Activated CD8-positive, alpha-beta T cell treated with anti-CD3 and anti-CD28 coated beads, Interleukin-2, amount 10 ng/mL, durations not matched to agents 7 days and 5 days (primary cell): Measurements from ENCODE around the gene LRRN4CL. TPM values are rescaled to one million over a fixed set of nuclear protein-coding genes. Genes with fewer than 3 reads are reported as not detected.

Source experiments
- ATAC-seq: fragments of 150-1000 bp; cut with Tn5 transposase; one replicate; pipeline ENCODE4 v1.10.0; 2021; ENCODE audit warnings: moderate library complexity
- CTCF ChIA-PET: fragments of 350-600 bp; sonication (Branson Sonifier 250); formaldehyde crosslinking; loops from one replicate; lab custom pipeline; 2021; ENCODE audit warnings: antibody characterized with exemption; lab: Charles Lee
- POLR2A ChIA-PET: fragments of 350-600 bp; sonication (Branson Sonifier 250); formaldehyde crosslinking; loops from one replicate; lab custom pipeline; 2021; ENCODE audit warnings: antibody characterized with exemption; lab: Charles Lee
- DNase-seq: peaks from one replicate; pipeline ENCODE4 v3.0.0-alpha.2; 2020
- H3K27ac Mint-ChIP-seq: one replicate; pipeline ENCODE4 v1.8.0; 2021; ENCODE audit warnings: mild to moderate bottlenecking, mixed read lengths
- H3K27me3 Mint-ChIP-seq: one replicate; pipeline ENCODE4 v1.8.0; 2021; ENCODE audit warnings: low read depth, mixed read lengths
- H3K36me3 Mint-ChIP-seq: one replicate; pipeline ENCODE4 v1.8.0; 2021; ENCODE audit warnings: low read depth, mixed read lengths
- H3K4me1 Mint-ChIP-seq: one replicate; pipeline ENCODE4 v1.8.0; 2021; ENCODE audit warnings: low read depth, mixed read lengths
- H3K4me3 Mint-ChIP-seq: one replicate; pipeline ENCODE4 v1.8.0; 2021; ENCODE audit warnings: mild to moderate bottlenecking, mixed read lengths
- H3K9me3 Mint-ChIP-seq: one replicate; pipeline ENCODE4 v1.8.0; 2022; ENCODE audit warnings: mixed read lengths; ENCODE audit not compliant: insufficient read depth
- total RNA-seq, 2 experiments: library from RNA; stranded (reverse); gene quantifications; one replicate each; pipeline ENCODE4 v1.2.3, GENCODE V29; 2021

LRRN4CL gene
- total RNA-seq, 2 experiments from 2014 or later, result 0.21 to 0.34 TPM

DNA sequence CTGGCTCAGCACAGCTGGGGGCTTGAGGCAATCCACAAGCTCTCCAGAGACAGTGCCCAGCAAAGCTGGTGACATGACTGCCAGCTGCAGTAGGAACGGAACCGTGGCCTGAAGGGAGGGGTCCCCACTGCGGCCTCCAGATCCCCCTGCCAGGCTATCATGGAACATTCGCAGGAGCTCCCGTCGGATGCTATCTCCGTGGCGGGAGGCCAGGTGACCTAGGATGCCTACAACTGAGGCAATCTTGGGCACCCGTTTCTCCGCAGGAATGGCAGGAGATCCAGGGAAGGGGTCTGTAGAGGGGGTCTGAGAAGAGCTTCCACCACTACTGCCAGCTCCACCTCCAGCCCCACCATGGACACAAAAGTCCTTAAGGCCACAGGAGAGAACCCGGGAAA lies 40.4 kb downstream of the LRRN4CL start:
- no peaks in the 10 kb centered on the region for H3K9me3 Mint-ChIP-seq

DNA sequence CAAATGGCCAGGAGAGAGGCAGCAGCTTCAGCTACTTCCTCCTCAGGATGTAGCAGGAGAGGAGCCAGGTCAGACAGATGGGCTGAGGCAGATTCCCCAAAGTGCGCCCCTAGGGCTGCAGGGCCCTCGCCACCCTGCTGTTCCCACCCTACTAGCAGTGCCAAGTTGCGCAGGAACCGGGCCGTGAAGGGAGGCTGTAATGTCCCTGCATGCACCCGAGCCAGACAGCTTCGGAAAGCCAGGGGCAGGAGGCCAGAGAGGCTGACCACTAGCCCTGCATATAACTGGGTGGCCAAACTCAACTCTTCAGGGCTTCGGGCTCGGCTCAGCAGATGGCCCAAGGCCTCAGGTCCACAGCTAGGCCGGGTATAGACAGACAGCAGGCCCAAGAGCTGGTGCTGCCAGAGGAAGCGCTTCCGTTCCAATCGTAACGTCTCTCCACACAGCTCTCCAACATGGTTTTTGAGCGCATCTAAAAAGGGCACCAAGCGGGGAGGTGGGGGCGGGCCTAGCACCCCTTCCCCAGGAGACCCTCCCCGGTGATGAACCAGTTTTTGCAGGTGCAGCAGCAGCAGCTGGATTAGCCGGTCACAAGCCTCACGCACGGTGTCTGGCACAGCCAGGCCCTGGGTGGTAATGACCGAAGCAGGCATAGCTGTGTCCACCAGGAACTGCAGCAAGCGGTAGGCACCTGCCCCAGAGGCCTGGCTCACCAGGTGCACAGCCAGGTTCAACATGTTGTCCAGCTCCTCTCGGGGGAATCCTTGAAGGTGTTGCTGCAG lies 41.0 kb downstream of the LRRN4CL start:
- Mint-ChIP-seq H3K9me3 (no peaks in the 10 kb centered on the region), H3K36me3 (peaks cover 43% of the 10 kb centered on the region), H3K4me1 (peaks cover 32% of the 10 kb centered on the region), H3K27ac (peak overlapping the region; percentile 43), H3K27me3 (no peaks in the 10 kb centered on the region), H3K4me3 (no peak overlapping the region)
- ATAC-seq (no peak), DNase-seq (no peak)
- POLR2A ChIA-PET, result interaction anchor here (0.7 to 8.9 kb wide), 7 partner anchors 17 to 193 kb away, joined by 3 to 76 read pairs (median 3); partner anchors contain the start of genes B3GAT3, C11orf98, CSKMT and EML3
- CTCF ChIA-PET, result interaction anchor here (1.6 kb wide), 1 partner anchor 55 kb away, joined by 3 read pairs; no protein-coding TSS in a partner anchor

More for the DNA sequence above, 40.4 kb downstream of the LRRN4CL start:
- CTCF ChIA-PET, result interaction anchor here (1.0 to 1.6 kb wide), 2 partner anchors 56 to 157 kb away, joined by 3 read pairs; no protein-coding TSS in a partner anchor
- POLR2A ChIA-PET, result interaction anchor here (1.1 to 8.9 kb wide), 5 partner anchors 16 to 192 kb away, joined by 3 to 76 read pairs (median 5); partner anchors contain the start of genes B3GAT3, C11orf98, CSKMT and EML3
- ATAC-seq, result no peak
- DNase-seq, result no peak
- Mint-ChIP-seq H3K4me3 (no peak overlapping the region), H3K4me1 (peaks cover 35% of the 10 kb centered on the region), H3K27ac (no peak overlapping the region), H3K36me3 (peaks cover 42% of the 10 kb centered on the region), H3K27me3 (no peaks in the 10 kb centered on the region)

DNA sequence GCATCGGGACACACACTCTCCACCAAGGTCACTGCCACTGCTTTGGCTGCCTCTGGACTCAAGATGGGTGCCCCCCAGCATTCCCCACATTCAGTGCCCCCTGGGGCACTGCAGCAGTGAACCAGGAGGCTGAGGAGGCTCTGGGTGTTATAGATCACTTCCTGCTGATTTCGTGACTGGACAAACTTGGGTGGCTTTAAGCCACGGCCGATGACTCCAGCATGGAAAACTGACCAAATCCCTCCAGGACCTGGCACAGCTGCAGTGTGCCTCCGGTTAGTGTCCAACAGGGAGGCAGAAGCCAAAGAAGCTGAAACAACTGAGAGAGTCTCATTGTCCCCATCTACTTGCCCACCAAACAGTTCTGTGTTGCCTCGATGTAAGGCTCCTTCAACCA lies 41.7 kb downstream of the LRRN4CL start:
- Mint-ChIP-seq H3K4me1 (peaks cover 34% of the 10 kb centered on the region), H3K4me3 (no peak overlapping the region), H3K27me3 (no peaks in the 10 kb centered on the region), H3K9me3 (no peaks in the 10 kb centered on the region), H3K36me3 (peaks cover 46% of the 10 kb centered on the region), H3K27ac (peak overlapping the region; percentile 43)
- DNase-seq (no peak), ATAC-seq (no peak)
- CTCF ChIA-PET, result no interaction called here
- POLR2A ChIA-PET, result interaction anchor here (0.7 to 8.9 kb wide), 7 partner anchors 9 to 74 kb away, joined by 3 to 76 read pairs (median 9); partner anchors contain the start of genes C11orf98, CSKMT, LBHD1 and TUT1

DNA sequence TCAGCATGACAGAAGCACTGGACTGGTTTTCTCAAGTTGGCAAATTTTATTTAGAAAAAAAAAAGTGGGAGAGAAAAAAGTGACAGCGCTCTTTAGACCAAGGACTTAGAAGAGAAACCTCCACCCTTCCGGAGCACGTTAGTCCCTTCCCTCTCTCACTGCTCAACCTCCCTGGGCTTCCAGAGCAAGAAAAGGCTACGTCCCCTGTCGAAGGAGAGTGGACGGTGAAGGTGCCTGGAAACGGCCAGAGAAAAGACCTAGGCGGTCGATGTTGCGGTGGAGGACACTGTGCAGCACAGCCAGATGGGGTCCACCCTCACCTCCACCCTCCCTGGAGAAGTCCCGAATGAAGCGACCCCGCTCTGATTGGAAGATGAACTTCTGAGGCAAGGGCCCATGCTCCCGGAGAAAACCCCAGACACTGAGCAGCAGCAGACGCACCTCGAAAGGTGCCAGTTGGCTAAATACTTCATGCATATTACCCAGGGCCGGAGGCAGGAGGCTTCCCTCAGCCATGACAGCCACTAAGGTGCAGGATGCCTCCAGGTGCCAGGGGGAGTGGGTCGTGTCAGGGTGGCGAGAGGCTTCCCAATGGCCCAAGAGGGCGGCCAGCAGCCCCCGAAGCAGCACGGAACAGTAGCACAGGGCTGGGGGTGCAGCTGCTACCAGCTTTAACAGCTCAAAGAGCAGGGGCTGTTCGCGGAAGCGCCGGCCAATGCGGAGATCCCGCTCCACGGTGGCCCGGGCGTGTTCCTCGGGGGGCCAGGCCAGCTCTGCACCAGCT lies 42.3 kb downstream of the LRRN4CL start:
- no peaks in the 10 kb centered on the region for H3K27me3 Mint-ChIP-seq
- peaks cover 44% of the 10 kb centered on the region for H3K36me3 Mint-ChIP-seq
- ATAC-seq, result peak; percentile 2
- H3K9me3 Mint-ChIP-seq, result no peaks in the 10 kb centered on the region
- CTCF ChIA-PET, result interaction anchor here (1.6 kb wide), 1 partner anchor 55 kb away, joined by 10 read pairs; the partner anchor contains the start of gene TUT1
- peak overlapping the region; percentile 99 for H3K4me3 Mint-ChIP-seq
- DNase-seq, result no peak
- H3K27ac Mint-ChIP-seq, result peak overlapping the region; percentile 96
- POLR2A ChIA-PET, result interaction anchor here (1.0 to 8.9 kb wide), 9 partner anchors 10 to 194 kb away, joined by 3 to 76 read pairs (median 6); partner anchors contain the start of genes B3GAT3, C11orf98, CSKMT and HNRNPUL2
- peaks cover 30% of the 10 kb centered on the region for H3K4me1 Mint-ChIP-seq

DNA sequence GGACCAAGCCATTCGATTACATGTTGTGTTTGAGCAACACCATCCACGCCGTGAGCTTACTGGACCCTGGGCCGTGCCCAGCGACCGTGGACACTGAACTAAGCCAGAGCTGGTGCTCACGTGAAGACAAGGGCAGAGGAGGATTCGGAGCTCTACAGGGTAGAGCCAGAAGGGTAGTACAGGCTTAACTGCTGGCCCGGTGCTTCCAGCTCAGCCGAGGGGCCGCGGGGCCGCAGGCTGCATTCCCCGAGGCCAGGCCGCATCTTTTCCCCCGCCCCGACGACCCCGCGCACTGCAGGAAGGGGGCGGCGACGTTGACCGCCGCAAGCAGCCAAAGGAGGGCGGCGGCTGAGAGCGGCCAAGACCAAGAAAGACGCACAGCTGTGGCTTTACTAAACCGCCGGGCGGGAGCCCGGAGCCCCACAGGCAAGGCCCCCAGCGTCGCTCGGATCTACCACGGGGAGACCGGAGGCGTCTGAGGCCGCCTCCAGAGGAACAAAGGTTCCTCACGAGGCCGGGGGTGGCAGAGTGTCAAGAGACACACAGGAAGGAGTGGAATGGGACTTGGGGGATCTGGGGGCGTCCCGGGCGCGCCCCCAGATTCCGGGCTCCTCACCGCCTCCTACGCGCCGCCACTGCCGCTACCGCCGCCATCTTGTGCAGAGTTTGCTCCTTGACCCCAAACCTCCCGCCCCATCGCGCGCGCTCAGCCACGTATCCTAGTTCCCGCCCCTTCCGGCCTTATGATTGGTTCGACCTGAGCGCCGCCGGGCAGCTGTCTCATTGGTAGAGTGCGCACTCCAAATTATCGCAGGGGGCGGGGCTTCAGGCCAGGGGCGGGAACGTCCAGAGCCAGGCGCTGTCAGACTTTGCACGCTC lies 43.1 kb downstream of the LRRN4CL start, which contains the start of gene GANAB:
GANAB (minus strand) TSS at position 668 of the 879 bp plus-strand sequence; CDS start at position 654, 14 bp downstream.
- Mint-ChIP-seq H3K4me1 (peaks cover 32% of the 10 kb centered on the region), H3K36me3 (peaks cover 46% of the 10 kb centered on the region), H3K4me3 (peak within 1 kb of the TSS; percentile 99), H3K27me3 (no peaks in the 10 kb centered on the region), H3K9me3 (no peaks in the 10 kb centered on the region), H3K27ac (peak within 1 kb of the TSS; percentile 96)
- ATAC-seq (peak; percentile 98), DNase-seq (peak; percentile 100)
- CTCF ChIA-PET, result interaction anchor here (0.7 to 1.6 kb wide), 3 partner anchors 54 to 251 kb away, joined by 3 to 10 read pairs (median 3); partner anchors contain the start of gene TUT1
- POLR2A ChIA-PET, result interaction anchor here (0.7 to 8.9 kb wide), 12 partner anchors 11 to 195 kb away, joined by 3 to 76 read pairs (median 5); partner anchors contain the start of genes B3GAT3, C11orf98, CSKMT and HNRNPUL2

DNA sequence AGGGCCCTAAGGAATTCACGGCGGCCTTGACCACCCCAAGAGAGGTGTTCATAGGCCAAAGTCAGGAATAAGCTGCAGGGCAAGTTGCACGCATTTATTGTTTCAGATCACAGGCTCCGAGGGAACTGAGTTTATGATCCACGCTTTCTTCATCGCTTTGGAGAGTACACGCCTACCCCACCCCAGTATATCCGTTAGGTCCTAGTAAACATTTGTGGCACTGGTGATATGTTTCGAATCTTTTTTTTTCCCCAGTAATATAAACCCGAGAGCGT lies 43.7 kb downstream of the LRRN4CL start:
- ChIA-PET POLR2A (interaction anchor here (0.7 to 8.9 kb wide), 10 partner anchors 11 to 196 kb away, joined by 3 to 76 read pairs (median 6); partner anchors contain the start of genes B3GAT3, C11orf98, CSKMT and TMEM223), CTCF (interaction anchor here (0.7 to 1.6 kb wide), 3 partner anchors 54 to 250 kb away, joined by 3 to 10 read pairs (median 3); partner anchors contain the start of gene TUT1)
- Mint-ChIP-seq H3K4me1 (peaks cover 36% of the 10 kb centered on the region), H3K36me3 (peaks cover 49% of the 10 kb centered on the region), H3K9me3 (no peaks in the 10 kb centered on the region), H3K27ac (peak overlapping the region; percentile 96), H3K4me3 (peak overlapping the region; percentile 99), H3K27me3 (no peaks in the 10 kb centered on the region)
- ATAC-seq (peak; percentile 1), DNase-seq (no peak)

DNA sequence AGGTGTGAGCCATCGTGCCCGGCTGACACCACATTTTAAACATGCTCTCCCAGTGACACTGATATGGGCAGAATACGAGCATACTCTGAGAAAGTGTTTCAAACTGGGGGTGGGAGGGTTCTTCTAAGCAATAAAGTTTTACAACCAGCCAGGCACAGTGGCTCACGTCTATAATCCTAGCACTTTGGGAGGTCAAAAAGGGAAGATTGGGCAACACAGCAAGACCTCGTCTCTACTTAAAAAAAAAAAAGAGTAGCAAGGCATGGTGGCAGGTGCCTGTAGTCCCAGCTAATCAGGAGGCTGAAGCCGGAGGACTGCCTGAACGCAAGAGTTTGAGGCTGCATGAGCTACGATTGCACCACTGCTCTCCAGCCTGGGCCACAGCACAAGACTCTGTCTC lies 45.1 kb downstream of the LRRN4CL start:
- ATAC-seq, result no peak
- no peaks in the 10 kb centered on the region for H3K27me3 Mint-ChIP-seq
- peak overlapping the region; percentile 45 for H3K4me3 Mint-ChIP-seq
- POLR2A ChIA-PET, result interaction anchor here (0.6 to 8.9 kb wide), 7 partner anchors 10 to 89 kb away, joined by 3 to 76 read pairs (median 4); partner anchors contain the start of genes C11orf98, CSKMT and TUT1
- DNase-seq, result no peak
- H3K36me3 Mint-ChIP-seq, result peaks cover 52% of the 10 kb centered on the region
- CTCF ChIA-PET, result interaction anchor here (0.6 to 1.2 kb wide), 4 partner anchors 9 to 188 kb away, joined by 3 to 4 read pairs (median 3); partner anchors contain the start of genes INTS5 and STX5
- peaks cover 44% of the 10 kb centered on the region for H3K4me1 Mint-ChIP-seq
- H3K9me3 Mint-ChIP-seq, result no peaks in the 10 kb centered on the region
- peak overlapping the region; percentile 34 for H3K27ac Mint-ChIP-seq

Other genes with a start within 250 kb of the LRRN4CL start
- 100 to 1,000 TPM; 123 to 129 TPM for gene AHNAK, start 142.7 kb downstream of the LRRN4CL start, total RNA-seq
- 1,000 to 10,000 TPM; 1,058 to 1,098 TPM for gene EEF1G, start 115.6 kb downstream of the LRRN4CL start, total RNA-seq
- gene TUT1, start 98.0 kb downstream of the LRRN4CL start, total RNA-seq, result 10 to 100 TPM; 22.2 to 25.0 TPM
- gene MTA2, start 87.7 kb downstream of the LRRN4CL start, total RNA-seq, result 100 to 1,000 TPM; 249 to 273 TPM
- 100 to 1,000 TPM; 120 to 144 TPM for gene EML3, start 76.8 kb downstream of the LRRN4CL start, total RNA-seq
- gene ROM1, start 76.3 kb downstream of the LRRN4CL start, total RNA-seq, result 1 to 10 TPM; 1.3 to 2.0 TPM
- 10 to 100 TPM; 63.0 to 64.8 TPM for gene B3GAT3, start 67.5 kb downstream of the LRRN4CL start, total RNA-seq
- gene GANAB, start 42.9 kb downstream of the LRRN4CL start, total RNA-seq, result 100 to 1,000 TPM; 297 to 310 TPM
- gene INTS5, start 36.2 kb downstream of the LRRN4CL start, total RNA-seq, result 10 to 100 TPM; 28.9 to 29.2 TPM
- 100 to 1,000 TPM; 131 to 133 TPM for gene C11orf98, start 24.3 kb downstream of the LRRN4CL start, total RNA-seq
- 10 to 100 TPM; 21.9 to 22.8 TPM for gene CSKMT, start 24.2 kb downstream of the LRRN4CL start, total RNA-seq
- gene UQCC3, start 17.9 kb downstream of the LRRN4CL start, total RNA-seq, result 1 to 10 TPM; 7.5 TPM
- gene LBHD1, start 17.3 kb downstream of the LRRN4CL start, total RNA-seq, result 10 to 100 TPM; 22.3 to 25.0 TPM
- 100 to 1,000 TPM; 107 to 118 TPM for gene UBXN1, start 10.5 kb downstream of the LRRN4CL start, total RNA-seq
- 10 to 100 TPM; 30.3 to 39.9 TPM for gene BSCL2, start 17.9 kb upstream of the LRRN4CL start, total RNA-seq
- not detected for gene GNG3, start 18.1 kb upstream of the LRRN4CL start, total RNA-seq
- 10 to 100 TPM; 65.4 to 67.0 TPM for gene HNRNPUL2, start 37.9 kb upstream of the LRRN4CL start, total RNA-seq
- 10 to 100 TPM; 44.3 to 46.1 TPM for gene TTC9C, start 39.0 kb upstream of the LRRN4CL start, total RNA-seq
- 10 to 100 TPM; 12.4 to 12.8 TPM for gene ZBTB3, start 64.6 kb upstream of the LRRN4CL start, total RNA-seq
- gene POLR2G, start 72.0 kb upstream of the LRRN4CL start, total RNA-seq, result 10 to 100 TPM; 89.7 to 96.6 TPM
- 10 to 100 TPM; 21.8 to 23.7 TPM for gene TAF6L, start 81.9 kb upstream of the LRRN4CL start, total RNA-seq
- gene TMEM179B, start 97.9 kb upstream of the LRRN4CL start, total RNA-seq, result 10 to 100 TPM; 37.3 to 40.8 TPM
- gene TMEM223, start 102.5 kb upstream of the LRRN4CL start, total RNA-seq, result 10 to 100 TPM; 20.1 to 20.3 TPM
- gene NXF1, start 115.9 kb upstream of the LRRN4CL start, total RNA-seq, result 100 to 1,000 TPM; 110 to 111 TPM
- gene STX5, start 142.5 kb upstream of the LRRN4CL start, total RNA-seq, result 10 to 100 TPM; 30.4 to 32.7 TPM
- not detected for gene TEX54, start 143.3 kb upstream of the LRRN4CL start, total RNA-seq
- gene WDR74, start 150.1 kb upstream of the LRRN4CL start, total RNA-seq, result 10 to 100 TPM; 66.0 to 66.9 TPM
- gene SLC3A2, start 191.4 kb upstream of the LRRN4CL start, total RNA-seq, result 100 to 1,000 TPM; 190 to 202 TPM
- gene CHRM1, start 231.8 kb upstream of the LRRN4CL start, total RNA-seq, result not detected